ENCODE measurements around the gene CYP17A1.

CYP17A1 gene

DNA sequence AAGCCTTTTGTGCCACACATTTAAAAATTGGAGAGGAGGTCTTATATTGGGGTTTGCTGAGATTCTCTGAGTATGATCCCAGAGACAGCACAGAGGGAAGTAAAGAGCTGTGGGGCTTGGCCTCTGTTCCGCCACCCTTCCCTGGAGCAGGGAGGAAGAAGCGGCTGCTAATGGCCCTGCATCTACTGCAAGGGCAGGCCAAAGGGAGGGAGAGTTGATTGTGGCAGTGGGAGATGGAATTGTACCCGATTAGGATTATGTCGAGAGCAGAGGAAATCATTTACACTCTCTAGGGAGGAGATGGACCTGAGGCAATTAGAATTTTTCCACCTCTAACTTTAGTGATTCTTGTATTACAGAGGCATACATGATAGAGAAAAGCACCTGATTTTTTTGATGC is 28.8 kb downstream of the CYP17A1 start:
- no peak overlapping the region for H3K4me2 ChIP-seq (ENCODE audit: low read depth, low read length, poor library complexity, severe bottlenecking)
- no peak overlapping the region for H3K4me3 ChIP-seq (ENCODE audit: insufficient read depth, low read length, poor library complexity, severe bottlenecking)
- no peak overlapping the region for H2AFZ ChIP-seq (ENCODE audit: low read depth, low read length, severe bottlenecking)
- no peak for TF ChIP-seq EZH2phosphoT487 (conservative IDR thresholded peaks at IDR 0.05; ENCODE audit: low read length)
- TF ChIP-seq, protein P1, sequence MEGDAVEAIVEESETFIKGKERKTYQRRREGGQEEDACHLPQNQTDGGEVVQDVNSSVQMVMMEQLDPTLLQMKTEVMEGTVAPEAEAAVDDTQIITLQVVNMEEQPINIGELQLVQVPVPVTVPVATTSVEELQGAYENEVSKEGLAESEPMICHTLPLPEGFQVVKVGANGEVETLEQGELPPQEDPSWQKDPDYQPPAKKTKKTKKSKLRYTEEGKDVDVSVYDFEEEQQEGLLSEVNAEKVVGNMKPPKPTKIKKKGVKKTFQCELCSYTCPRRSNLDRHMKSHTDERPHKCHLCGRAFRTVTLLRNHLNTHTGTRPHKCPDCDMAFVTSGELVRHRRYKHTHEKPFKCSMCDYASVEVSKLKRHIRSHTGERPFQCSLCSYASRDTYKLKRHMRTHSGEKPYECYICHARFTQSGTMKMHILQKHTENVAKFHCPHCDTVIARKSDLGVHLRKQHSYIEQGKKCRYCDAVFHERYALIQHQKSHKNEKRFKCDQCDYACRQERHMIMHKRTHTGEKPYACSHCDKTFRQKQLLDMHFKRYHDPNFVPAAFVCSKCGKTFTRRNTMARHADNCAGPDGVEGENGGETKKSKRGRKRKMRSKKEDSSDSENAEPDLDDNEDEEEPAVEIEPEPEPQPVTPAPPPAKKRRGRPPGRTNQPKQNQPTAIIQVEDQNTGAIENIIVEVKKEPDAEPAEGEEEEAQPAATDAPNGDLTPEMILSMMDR (IDR thresholded peaks at IDR 0.05; ENCODE audit: insufficient read depth, low read length, poor library complexity, severe bottlenecking) = no peak
- peaks cover 4% of the 10 kb centered on the region; the same call in 1 of the 2 replicates for H3K36me3 ChIP-seq (ENCODE audit: low read length)
- no peaks in the 10 kb centered on the region for H3K9me2 ChIP-seq (replicated peaks; ENCODE audit: insufficient read depth, low read length)
- H3K27me3 ChIP-seq (ENCODE audit: low read length) = no peaks in the 10 kb centered on the region
- no peak overlapping the region for H3K27ac ChIP-seq (ENCODE audit: low read depth, low read length)
- H3K9me3 ChIP-seq (ENCODE audit: insufficient read depth, low read length) = no peaks in the 10 kb centered on the region
- H3K79me2 ChIP-seq (ENCODE audit: insufficient read depth, low read length) = 0 out of 2 replicates have a peak, but pooled peaks cover 3% of the 10 kb centered on the region
- no peaks in the 10 kb centered on the region for H3F3A ChIP-seq (ENCODE audit: insufficient read depth)
- no peak overlapping the region for H3K9ac ChIP-seq (ENCODE audit: low read length)
- H4K20me1 ChIP-seq (ENCODE audit: low read depth, low read length) = no peaks in the 10 kb centered on the region

DNA sequence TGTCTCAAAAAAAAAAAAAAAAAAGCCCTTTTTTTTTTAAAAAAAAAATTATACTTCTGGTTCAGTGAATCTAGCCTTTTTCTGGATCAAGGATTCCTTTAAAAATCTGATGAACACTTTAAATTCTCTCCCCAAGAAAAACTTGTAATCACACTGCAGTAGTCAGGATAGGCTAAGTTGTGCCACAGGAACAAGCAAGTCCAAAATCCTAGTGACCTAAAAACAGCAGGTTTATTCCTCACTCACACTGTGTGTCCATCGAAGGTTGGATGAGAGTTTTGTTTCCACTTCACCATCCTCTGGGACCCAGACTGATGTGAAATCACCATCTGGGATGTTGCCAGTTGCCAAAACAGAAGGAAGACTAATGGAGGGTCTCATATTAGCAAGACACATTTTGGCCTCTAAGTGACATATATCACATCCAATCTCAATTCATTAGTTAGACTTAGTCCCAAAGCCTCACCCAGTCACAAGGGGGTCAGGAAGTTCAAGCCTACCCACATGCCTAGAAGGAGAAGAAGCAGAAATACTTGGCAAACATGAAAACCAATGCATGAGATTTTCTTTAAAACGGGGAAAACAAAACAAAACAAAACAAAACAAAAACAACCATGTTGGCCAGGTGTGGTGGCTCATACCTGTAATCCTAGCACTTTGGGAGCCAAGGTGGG is 32.7 kb downstream of the CYP17A1 start:
- H3K4me2 ChIP-seq (ENCODE audit: low read depth, low read length, poor library complexity, severe bottlenecking) = no peak overlapping the region
- no peak overlapping the region for H3K4me3 ChIP-seq (ENCODE audit: insufficient read depth, low read length, poor library complexity, severe bottlenecking)
- H3K9ac ChIP-seq (ENCODE audit: low read length) = no peak overlapping the region
- no peaks in the 10 kb centered on the region for H3K9me3 ChIP-seq (ENCODE audit: insufficient read depth, low read length)
- no peak overlapping the region for H3K27ac ChIP-seq (ENCODE audit: low read depth, low read length)
- TF ChIP-seq EZH2phosphoT487 (conservative IDR thresholded peaks at IDR 0.05; ENCODE audit: low read length) = no peak
- TF ChIP-seq, protein P1 (IDR thresholded peaks at IDR 0.05; ENCODE audit: insufficient read depth, low read length, poor library complexity, severe bottlenecking) = no peak
- peaks cover 4% of the 10 kb centered on the region; the same call in 1 of the 2 replicates for H3K36me3 ChIP-seq (ENCODE audit: low read length)
- no peaks in the 10 kb centered on the region for H3F3A ChIP-seq (ENCODE audit: insufficient read depth)
- H3K27me3 ChIP-seq (ENCODE audit: low read length) = no peaks in the 10 kb centered on the region
- no peaks in the 10 kb centered on the region for H4K20me1 ChIP-seq (ENCODE audit: low read depth, low read length)
- H3K9me2 ChIP-seq (replicated peaks; ENCODE audit: insufficient read depth, low read length) = no peaks in the 10 kb centered on the region
- no peak overlapping the region for H2AFZ ChIP-seq (ENCODE audit: low read depth, low read length, severe bottlenecking)
- H3K79me2 ChIP-seq (ENCODE audit: insufficient read depth, low read length) = 0 out of 2 replicates have a peak, but pooled peaks cover 3% of the 10 kb centered on the region

- Histone ChIP-seq H3K9ac (ENCODE audit: low read length) (no peak overlapping the region), H3K27me3 (ENCODE audit: low read length) (no peaks in the 10 kb centered on the region), H3K4me3 (ENCODE audit: insufficient read depth, low read length, poor library complexity, severe bottlenecking) (no peak overlapping the region), H3K79me2 (ENCODE audit: insufficient read depth, low read length) (no peaks in the 10 kb centered on the region), H3K36me3 (ENCODE audit: low read length) (peaks cover 4% of the 10 kb centered on the region; the same call in 1 of the 2 replicates), H3K27ac (ENCODE audit: low read depth, low read length) (no peak overlapping the region), H3K9me3 (ENCODE audit: insufficient read depth, low read length) (no peaks in the 10 kb centered on the region), H3F3A (ENCODE audit: insufficient read depth) (no peaks in the 10 kb centered on the region), H2AFZ (ENCODE audit: low read depth, low read length, severe bottlenecking) (no peak overlapping the region), H3K4me2 (ENCODE audit: low read depth, low read length, poor library complexity, severe bottlenecking) (no peak overlapping the region), H4K20me1 (ENCODE audit: low read depth, low read length) (no peaks in the 10 kb centered on the region), H3K9me2 (replicated peaks; ENCODE audit: insufficient read depth, low read length) (no peaks in the 10 kb centered on the region)
- TF ChIP-seq EZH2phosphoT487 (conservative IDR thresholded peaks at IDR 0.05; ENCODE audit: low read length) = no peak
- TF ChIP-seq, protein P1 (IDR thresholded peaks at IDR 0.05; ENCODE audit: insufficient read depth, low read length, poor library complexity, severe bottlenecking) = no peak
Measured at GRCh38 chr10:102802920-102803534, 34.2 kb downstream of the CYP17A1 start.

Data from SU-DHL-6 (cell line).